Suprapubic skin (tissue), 4 donors: ENCODE measurements around the gene IGLON5. TPM values are rescaled to one million over a fixed set of nuclear protein-coding genes. Genes with fewer than 3 reads are reported as not detected.

Experiments used
- DNase-seq, 2 donors: peaks; one replicate each; pipeline ENCODE4 v3.0.0-alpha.2; 2019; ENCODE audit warnings: low spot score in 2 of 2
- H3K27ac ChIP-seq: fragments of 200-600 bp; sonication (generic); one replicate; pipeline ENCODE4 v1.5.1; 2019
- H3K27me3 ChIP-seq: fragments of 200-600 bp; sonication (generic); one replicate; pipeline ENCODE4 v1.5.1; 2019
- H3K36me3 ChIP-seq: fragments of 200-600 bp; sonication (generic); one replicate; pipeline ENCODE4 v1.5.1; 2019
- H3K4me1 ChIP-seq: fragments of 200-600 bp; sonication (generic); one replicate; pipeline ENCODE4 v1.5.1; 2019
- H3K4me3 ChIP-seq: fragments of 200-600 bp; sonication (generic); one replicate; pipeline ENCODE4 v1.5.1; 2019; ENCODE audit warnings: mild to moderate bottlenecking
- H3K9me3 ChIP-seq: fragments of 200-600 bp; sonication (generic); one replicate; pipeline ENCODE4 v1.5.1; 2019
- CTCF ChIP-seq, 2 donors: fragments of 200-600 bp in 1 of 2; fragments of 450-650 bp in 1 of 2; sonication (generic) in 1 of 2; IDR thresholded peaks; one replicate each; pipeline ENCODE4 v1.5.1; 2016 to 2019; ENCODE audit warnings: antibody characterized with exemption in 2 of 2, mild to moderate bottlenecking in 1 of 2, moderate library complexity in 1 of 2
- EP300 ChIP-seq: sonication (generic); formaldehyde crosslinking; IDR thresholded peaks from one replicate; pipeline ENCODE4 v1.6.1; 2017; ENCODE audit warnings: antibody characterized with exemption
- POLR2A ChIP-seq, 2 donors: fragments of 450-650 bp; IDR thresholded peaks; one replicate each; pipeline ENCODE4 v1.6.1; 2017; ENCODE audit warnings: antibody characterized with exemption in 2 of 2, mild to moderate bottlenecking in 2 of 2, moderate library complexity in 2 of 2
- POLR2AphosphoS5 ChIP-seq, 3 donors: sonication (generic); formaldehyde crosslinking; IDR thresholded peaks; one replicate each; pipeline ENCODE4 v1.6.1; 2017; ENCODE audit warnings: antibody characterized with exemption in 3 of 3
- WGBS: methylation state at CpG from one replicate; pipeline ENCODE4 v1.1.5; 2018; 5-methylcytosine and 5-hydroxymethylcytosine counted together
- total RNA-seq, 4 donors: library from RNA; depleted of rRNA; stranded (reverse); fragments of >200 nt; gene quantifications; one replicate each; pipeline ENCODE4 v1.1.0, GENCODE V29; 2016

Gene IGLON5
- total RNA-seq, 4 donors from 2014 or later = 0.26 TPM; not detected in 3

GRCh38 chr19:51316688-51317087 is 5.2 kb downstream of the IGLON5 start:
- no peaks in the 10 kb centered on the region for H3K36me3 ChIP-seq
- 59% methylated on average over 8 of the region's 8 CpGs for WGBS
- H3K27ac ChIP-seq = no peak overlapping the region
- TF ChIP-seq POLR2AphosphoS5 (IDR thresholded peaks at IDR 0.05) (no peak), POLR2A (IDR thresholded peaks at IDR 0.05) (no peak), EP300 (no peak), CTCF (IDR thresholded peaks at IDR 0.05) (no peak)
- peaks cover 47% of the 10 kb centered on the region for H3K27me3 ChIP-seq
- H3K9me3 ChIP-seq = no peaks in the 10 kb centered on the region
- DNase-seq = no peak
- peaks cover 3% of the 10 kb centered on the region for H3K4me1 ChIP-seq
- no peak overlapping the region for H3K4me3 ChIP-seq

GRCh38 chr19:51317376-51317775 is 5.9 kb downstream of the IGLON5 start:
- H3K4me1 ChIP-seq = no peaks in the 10 kb centered on the region
- no peak for TF ChIP-seq EP300
- TF ChIP-seq POLR2A (IDR thresholded peaks at IDR 0.05) = no peak
- TF ChIP-seq POLR2AphosphoS5 (IDR thresholded peaks at IDR 0.05) = no peak
- no peak for TF ChIP-seq CTCF (IDR thresholded peaks at IDR 0.05)
- no peaks in the 10 kb centered on the region for H3K36me3 ChIP-seq
- H3K27me3 ChIP-seq = peaks cover 45% of the 10 kb centered on the region
- no peak overlapping the region for H3K4me3 ChIP-seq
- WGBS = 64% methylated on average over 3 of the region's 3 CpGs
- no peaks in the 10 kb centered on the region for H3K9me3 ChIP-seq
- no peak for DNase-seq
- no peak overlapping the region for H3K27ac ChIP-seq

GRCh38 chr19:51317968-51318367 is 6.5 kb downstream of the IGLON5 start:
- no peak overlapping the region for H3K4me3 ChIP-seq
- no peaks in the 10 kb centered on the region for H3K4me1 ChIP-seq
- WGBS = 56% methylated on average over 1 of the region's 1 CpG
- DNase-seq = no peak
- H3K27ac ChIP-seq = no peak overlapping the region
- no peak for TF ChIP-seq POLR2A (IDR thresholded peaks at IDR 0.05)
- TF ChIP-seq EP300 = no peak
- TF ChIP-seq CTCF (IDR thresholded peaks at IDR 0.05) = no peak
- no peak for TF ChIP-seq POLR2AphosphoS5 (IDR thresholded peaks at IDR 0.05)
- H3K9me3 ChIP-seq = no peaks in the 10 kb centered on the region
- no peaks in the 10 kb centered on the region for H3K36me3 ChIP-seq
- H3K27me3 ChIP-seq = peaks cover 45% of the 10 kb centered on the region

GRCh38 chr19:51318687-51319648 is 7.5 kb downstream of the IGLON5 start:
- WGBS = 54% methylated on average over 11 of the region's 23 CpGs

More at GRCh38 chr19:51318687-51319648, 7.5 kb downstream of the IGLON5 start:
- H3K4me1 ChIP-seq = no peaks in the 10 kb centered on the region
- peaks cover 51% of the 10 kb centered on the region for H3K27me3 ChIP-seq
- H3K4me3 ChIP-seq = no peak overlapping the region
- H3K36me3 ChIP-seq = no peaks in the 10 kb centered on the region
- no peaks in the 10 kb centered on the region for H3K9me3 ChIP-seq
- TF ChIP-seq POLR2AphosphoS5 (IDR thresholded peaks at IDR 0.05) (no peak), EP300 (no peak), CTCF (IDR thresholded peaks at IDR 0.05) (no peak), POLR2A (IDR thresholded peaks at IDR 0.05) (no peak)
- H3K27ac ChIP-seq = no peak overlapping the region
- no peak for DNase-seq
